H9 (cell line): ENCODE results near the gene PPIF. TPM values are rescaled to one million over a fixed set of nuclear protein-coding genes. Genes with fewer than 3 reads are reported as not detected.
A peak's percentile ranks its signal among the peaks of the same experiment; 100 is the strongest.

Experiments
- DNase-seq: peaks from one replicate; pipeline ENCODE4 v3.0.0-alpha.2; 2017
- H2AFZ ChIP-seq: one replicate; pipeline ENCODE4 v1.6.1; 2013; ENCODE audit warnings: mild to moderate bottlenecking, low read length, control low read depth, moderate library complexity
- H2AK5ac ChIP-seq: 2 replicates; pipeline ENCODE4 v1.6.1; 2013; ENCODE audit warnings: low read length, control low read depth, mixed read lengths; ENCODE audit not compliant: insufficient read length
- H2BK120ac ChIP-seq: one replicate; pipeline ENCODE4 v1.6.1; 2013; ENCODE audit warnings: low read depth, mild to moderate bottlenecking, low read length, control low read depth, inconsistent platforms; ENCODE audit not compliant: poor library complexity, severe bottlenecking
- H2BK12ac ChIP-seq: 2 replicates; pipeline ENCODE4 v1.6.1; 2013; ENCODE audit warnings: low read length, control low read depth, mixed read lengths, low read depth; ENCODE audit not compliant: insufficient read length
- H2BK15ac ChIP-seq: 2 replicates; pipeline ENCODE4 v1.6.1; 2013; ENCODE audit warnings: low read depth, low read length, control low read depth
- H2BK20ac ChIP-seq: one replicate; pipeline ENCODE4 v1.6.1; 2013; ENCODE audit warnings: low read depth, mild to moderate bottlenecking, low read length, control low read depth, inconsistent platforms; ENCODE audit not compliant: poor library complexity, severe bottlenecking
- H2BK5ac ChIP-seq: 2 replicates; pipeline ENCODE4 v1.6.1; 2013; ENCODE audit warnings: low read length, control low read depth, mixed read lengths; ENCODE audit not compliant: insufficient read length
- H3K14ac ChIP-seq: 2 replicates; pipeline ENCODE4 v1.6.1; 2013; ENCODE audit warnings: low read length, control low read depth; ENCODE audit not compliant: insufficient read depth
- H3K18ac ChIP-seq: 2 replicates; pipeline ENCODE4 v1.6.1; 2013; ENCODE audit warnings: low read depth, mild to moderate bottlenecking, mixed read lengths, low read length, control low read depth; ENCODE audit not compliant: insufficient read length
- H3K23ac ChIP-seq: 2 replicates; pipeline ENCODE4 v1.6.1; 2013; ENCODE audit warnings: low read length, control low read depth, mixed read lengths, low read depth; ENCODE audit not compliant: insufficient read length
- H3K23me2 ChIP-seq: 2 replicates; pipeline ENCODE4 v1.6.1; 2013; ENCODE audit warnings: low read depth, mild to moderate bottlenecking, mixed read lengths, low read length, control low read depth; ENCODE audit not compliant: insufficient read length, poor library complexity, severe bottlenecking
- H3K27ac ChIP-seq: 2 replicates; pipeline ENCODE4 v1.5.1; 2013; ENCODE audit warnings: low read length, control low read depth, mixed read lengths, low read depth; ENCODE audit not compliant: insufficient read length
- H3K27me3 ChIP-seq: 2 replicates; pipeline ENCODE4 v1.6.1; 2013; ENCODE audit warnings: low read length, control low read depth, inconsistent platforms; ENCODE audit not compliant: insufficient read depth
- H3K4ac ChIP-seq: 2 replicates; pipeline ENCODE4 v1.6.1; 2013; ENCODE audit warnings: low read depth, mild to moderate bottlenecking, control low read depth, inconsistent platforms, low read length, moderate library complexity
- H3K4me1 ChIP-seq: 2 replicates; pipeline ENCODE4 v1.6.1; 2013; ENCODE audit warnings: low read length, control low read depth, inconsistent platforms; ENCODE audit not compliant: insufficient read depth
- H3K4me2 ChIP-seq: 2 replicates; pipeline ENCODE4 v1.6.1; 2013; ENCODE audit warnings: low read length, control low read depth, mixed read lengths; ENCODE audit not compliant: insufficient read length, insufficient read depth
- H3K56ac ChIP-seq: 2 replicates; pipeline ENCODE4 v1.6.1; 2013; ENCODE audit warnings: low read depth, mild to moderate bottlenecking, mixed read lengths, low read length, control low read depth; ENCODE audit not compliant: insufficient read length
- H3K79me1 ChIP-seq: 2 replicates; pipeline ENCODE4 v1.6.1; 2013; ENCODE audit warnings: low read depth, mild to moderate bottlenecking, moderate library complexity, low read length, control low read depth, inconsistent platforms; ENCODE audit not compliant: insufficient read depth, poor library complexity, severe bottlenecking
- H3K79me2 ChIP-seq: 2 replicates; pipeline ENCODE4 v1.6.1; 2013; ENCODE audit warnings: low read length, control low read depth, inconsistent platforms; ENCODE audit not compliant: insufficient read depth
- H3K9ac ChIP-seq: 2 replicates; pipeline ENCODE4 v1.6.1; 2013; ENCODE audit warnings: low read length, control low read depth, mixed read lengths; ENCODE audit not compliant: insufficient read length; ENCODE audit errors: extremely low read depth
- H3K9me3 ChIP-seq: one replicate; pipeline ENCODE4 v1.6.1; 2013; ENCODE audit warnings: low read depth, low read length, inconsistent platforms; ENCODE audit not compliant: control insufficient read depth
- H3T11ph ChIP-seq: one replicate; pipeline ENCODE4 v1.6.1; 2013; ENCODE audit warnings: mild to moderate bottlenecking, low read length, control low read depth, inconsistent platforms
- H4K20me1 ChIP-seq: one replicate; pipeline ENCODE4 v1.6.1; 2013; ENCODE audit not compliant: control insufficient read depth, insufficient read length, insufficient read depth
- H4K5ac ChIP-seq: 2 replicates; pipeline ENCODE4 v1.6.1; 2013; ENCODE audit warnings: low read depth, mild to moderate bottlenecking, mixed read lengths, low read length, control low read depth; ENCODE audit not compliant: insufficient read length
- H4K8ac ChIP-seq: replicated peaks from 2 replicates; pipeline ENCODE4 v1.6.1; 2013; ENCODE audit warnings: low read length, control low read depth, mixed read lengths, low read depth; ENCODE audit not compliant: insufficient read length
- H4K91ac ChIP-seq: 2 replicates; pipeline ENCODE4 v1.6.1; 2013; ENCODE audit warnings: low read depth, mild to moderate bottlenecking, moderate library complexity, mixed read lengths, low read length, control low read depth; ENCODE audit not compliant: insufficient read length
- H3K27ac Mint-ChIP-seq, 3 experiments: 2 replicates in 2 of 3; 3 replicates in 1 of 3; pipeline ENCODE4 v1.8.0; 2020 to 2021; ENCODE audit warnings: mixed read lengths in 3 of 3, mild to moderate bottlenecking in 1 of 3, moderate library complexity in 1 of 3
- H3K27me3 Mint-ChIP-seq: 2 replicates; pipeline ENCODE4 v1.8.0; 2021; ENCODE audit warnings: low read depth, mild to moderate bottlenecking, moderate library complexity, mixed read lengths
- H3K36me3 Mint-ChIP-seq, 3 experiments: 2 replicates in 2 of 3; 3 replicates in 1 of 3; pipeline ENCODE4 v1.8.0; 2020 to 2021; ENCODE audit warnings: low read depth in 3 of 3, mixed read lengths in 3 of 3; ENCODE audit not compliant: insufficient read depth in 1 of 3
- H3K4me1 Mint-ChIP-seq, 2 experiments: 2 replicates each; pipeline ENCODE4 v1.8.0; 2020; ENCODE audit warnings: mixed read lengths in 2 of 2
- H3K4me3 Mint-ChIP-seq, 2 experiments: 2 replicates in 1 of 2; 3 replicates in 1 of 2; pipeline ENCODE4 v1.8.0; 2020 to 2021; ENCODE audit warnings: mild to moderate bottlenecking in 2 of 2, mixed read lengths in 2 of 2, moderate library complexity in 1 of 2
- H3K9me3 Mint-ChIP-seq, 2 experiments: 2 replicates in 1 of 2; 3 replicates in 1 of 2; pipeline ENCODE4 v1.8.0; 2020; ENCODE audit warnings: mild to moderate bottlenecking in 2 of 2, mixed read lengths in 2 of 2, moderate library complexity in 1 of 2
- CTCF ChIP-seq: fragments of 200-600 bp; sonication (generic); conservative IDR thresholded peaks from 3 replicates; pipeline ENCODE4 v1.8.0; 2021; ENCODE audit warnings: antibody characterized with exemption, mild to moderate bottlenecking
- WGBS: extraction: QIAGEN DNeasy Blood & Tissue Kit; methylation state at CpG from one replicate; pipeline ENCODE4 v1.1.7; 2013; ENCODE audit warnings: missing lambda C conversion rate, low lambda C conversion rate, mixed read lengths; ENCODE audit not compliant: insufficient read length; ENCODE audit errors: extremely low coverage; 5-methylcytosine and 5-hydroxymethylcytosine counted together
- total RNA-seq: library from RNA; stranded (reverse); gene quantifications from 2 replicates; pipeline ENCODE4 v1.2.1, GENCODE V29; 2021

The PPIF gene
- total RNA-seq, 1 experiment from 2014 or later = 79.7 TPM

- H2BK12ac ChIP-seq = no peak overlapping the region
- H3K27ac Mint-ChIP-seq = peak overlapping the region in 1 of 3 experiments; percentile 62; a peak in 2 of 7 replicates
- H3K79me2 ChIP-seq = no peaks in the 10 kb centered on the region
- H3K36me3 Mint-ChIP-seq = peaks cover 0 to 5% (median 0%) of the 10 kb centered on the region in 3 experiments; a peak in 1 of 7 replicates
- no peak overlapping the region for H2AK5ac ChIP-seq
- no peak overlapping the region for H3K4ac ChIP-seq
- H4K91ac ChIP-seq = no peak overlapping the region
- no peaks in the 10 kb centered on the region for H3K27me3 ChIP-seq
- WGBS = no CpG with 5 or more reads among the region's 15 CpGs
- H3K14ac ChIP-seq = no peak overlapping the region
- no peak overlapping the region for H3K18ac ChIP-seq
- H3K9me3 ChIP-seq = no peaks in the 10 kb centered on the region
- peaks cover 4 to 9% of the 10 kb centered on the region in 2 experiments; a peak in 4 of 5 replicates for H3K9me3 Mint-ChIP-seq
- no peak for DNase-seq
- H3K56ac ChIP-seq = no peak overlapping the region
- no peak overlapping the region for H3K9ac ChIP-seq
- H3K4me1 Mint-ChIP-seq = peaks cover 11% of the 10 kb centered on the region in 2 experiments
- H3K27ac ChIP-seq = no peak overlapping the region
- no peak overlapping the region for H4K8ac ChIP-seq
- H2BK120ac ChIP-seq = no peak overlapping the region
- no peak for TF ChIP-seq CTCF
- no peak overlapping the region for H3K4me2 ChIP-seq
- H2BK15ac ChIP-seq = no peak overlapping the region
- no peak overlapping the region for H3K23ac ChIP-seq
- no peaks in the 10 kb centered on the region for H4K20me1 ChIP-seq
- H3K4me1 ChIP-seq = peaks cover 4% of the 10 kb centered on the region; the same call in 1 of the 2 replicates
- no peak overlapping the region for H3K4me3 Mint-ChIP-seq
- H3T11ph ChIP-seq = no peak overlapping the region
- H2BK20ac ChIP-seq = no peak overlapping the region
- H2BK5ac ChIP-seq = no peak overlapping the region
- peaks cover 21% of the 10 kb centered on the region for H3K27me3 Mint-ChIP-seq
- H4K5ac ChIP-seq = no peak overlapping the region
- H3K79me1 ChIP-seq = no peaks in the 10 kb centered on the region
- H2AFZ ChIP-seq = no peak overlapping the region
- no peaks in the 10 kb centered on the region for H3K23me2 ChIP-seq
Measured at GRCh38 chr10:79322616-79323543, 24.4 kb upstream of the PPIF start.
